NCI-H1930 (cell line): ENCODE measurements around the gene DMAC2L.
A peak's percentile ranks its signal among the peaks of the same experiment; 100 is the strongest.
"Not testable (repeated sequence)": the region's sequence is repeated elsewhere in the genome, so short reads cannot be mapped to it uniquely, and the experiment has no call there.

Experiments used
- DNase-seq, 2 experiments: peaks; one replicate each; lab custom pipeline; 2025; lab: John Stamatoyannopoulos, UW

The DMAC2L gene

GRCh38 chr14:50311972-50312733, at the start of gene DMAC2L, which contains the start of gene L2HGDH:
Gene DMAC2L (plus strand): TSS chr14:50312324. CDS start chr14:50321488, 9,164 bp downstream.
Gene L2HGDH (minus strand): TSS chr14:50312229. CDS start chr14:50312150, 79 bp downstream.
- peak; percentile 94 to 95 for DNase-seq

- DNase-seq: no peak
Observed at GRCh38 chr14:50262865-50263264, 49.3 kb upstream of the DMAC2L start.

GRCh38 chr14:50263321-50263720, 48.8 kb upstream of the DMAC2L start:
- DNase-seq: no peak

GRCh38 chr14:50265029-50265428, 47.1 kb upstream of the DMAC2L start:
- no peak for DNase-seq

GRCh38 chr14:50270932-50271331, 41.2 kb upstream of the DMAC2L start:
- no peak for DNase-seq

- no peak for DNase-seq
Observed at GRCh38 chr14:50272498-50272897, 39.6 kb upstream of the DMAC2L start.

GRCh38 chr14:50285861-50286260, 26.3 kb upstream of the DMAC2L start:
- no peak for DNase-seq

GRCh38 chr14:50288146-50288545, 24.0 kb upstream of the DMAC2L start:
- no peak for DNase-seq

GRCh38 chr14:50290306-50290705, 21.8 kb upstream of the DMAC2L start:
- no peak for DNase-seq

- no peak for DNase-seq
Observed at GRCh38 chr14:50299585-50299984, 12.5 kb upstream of the DMAC2L start.

GRCh38 chr14:50301914-50302313, 10.2 kb upstream of the DMAC2L start:
- DNase-seq: no peak

- no peak for DNase-seq
Observed at GRCh38 chr14:50303744-50304471, 8.2 kb upstream of the DMAC2L start.

GRCh38 chr14:50308363-50308915, 3.7 kb upstream of the DMAC2L start:
- no peak for DNase-seq

- DNase-seq: no peak
Observed at GRCh38 chr14:50310445-50310844, 1.7 kb upstream of the DMAC2L start.

GRCh38 chr14:50311337-50311971, 670 bp upstream of the DMAC2L start:
- DNase-seq: no peak

GRCh38 chr14:50312734-50313054, 570 bp downstream of the DMAC2L start:
- DNase-seq: no peak

- DNase-seq: not testable (repeated sequence)
Observed at GRCh38 chr14:50314098-50314497, 2.0 kb downstream of the DMAC2L start.

GRCh38 chr14:50318031-50318626, 6.0 kb downstream of the DMAC2L start:
- no peak for DNase-seq

GRCh38 chr14:50319293-50319692, 7.2 kb downstream of the DMAC2L start:
- no peak for DNase-seq

GRCh38 chr14:50319721-50320120, 7.6 kb downstream of the DMAC2L start:
- no peak for DNase-seq

GRCh38 chr14:50320283-50320682, 8.2 kb downstream of the DMAC2L start:
- no peak for DNase-seq

GRCh38 chr14:50321009-50321660, 9.0 kb downstream of the DMAC2L start:
- DNase-seq: peak; percentile 14 to 44
